IMR-90 (cell line): Measurements from ENCODE around the gene IQGAP2. TPM values are rescaled to one million over a fixed set of nuclear protein-coding genes. Genes with fewer than 3 reads are reported as not detected.

Source experiments
- ATAC-seq: fragments of 200-7000 bp; cut with Tn5 transposase; 2 replicates; pipeline ENCODE4 v1.9.1; 2020; ENCODE audit warnings: low read depth, mild to moderate bottlenecking, moderate library complexity
- BruUV-seq: library from RNA; stranded (reverse); fragments of 400-500 nt; replicated peaks from 2 replicates; lab custom pipeline; 2021; lab: Mats Ljungman, UMichigan
- CTCF ChIA-PET: fragments of 300-600 bp; formaldehyde crosslinking; extraction: SDS; loops from one replicate; lab custom pipeline; 2021; ENCODE audit warnings: antibody characterized with exemption; lab: Yijun Ruan, JAX
- POLR2A ChIA-PET: fragments of 300-600 bp; sonication (Branson Sonifier 250); formaldehyde crosslinking; loops from one replicate; lab custom pipeline; 2022; ENCODE audit warnings: antibody characterized with exemption; ENCODE audit not compliant: unreplicated experiment; lab: Charles Lee
- DNase-seq: peaks from one replicate; pipeline ENCODE4 v3.0.0; 2013
- H2AFZ ChIP-seq: replicated peaks from 2 replicates; pipeline ENCODE3; 2013; ENCODE audit warnings: low read length, mild to moderate bottlenecking; ENCODE audit not compliant: poor library complexity
- H2AK5ac ChIP-seq: 2 replicates; pipeline ENCODE4 v1.6.1; 2013; ENCODE audit warnings: low read depth, low read length, inconsistent platforms
- H2AK9ac ChIP-seq: replicated peaks from 2 replicates; pipeline ENCODE3; 2013; ENCODE audit warnings: mild to moderate bottlenecking, low read depth, low read length, moderate library complexity; ENCODE audit not compliant: poor library complexity
- H2BK120ac ChIP-seq: 2 replicates; pipeline ENCODE4 v1.6.1; 2013; ENCODE audit warnings: low read depth, low read length, inconsistent platforms
- H2BK15ac ChIP-seq: 3 replicates; pipeline ENCODE4 v1.6.1; 2013; ENCODE audit warnings: low read depth, low read length, inconsistent platforms
- H2BK20ac ChIP-seq: 2 replicates; pipeline ENCODE4 v1.6.1; 2013; ENCODE audit warnings: low read depth, mild to moderate bottlenecking, inconsistent platforms, low read length, moderate library complexity
- H2BK5ac ChIP-seq: 2 replicates; pipeline ENCODE4 v1.6.1; 2013; ENCODE audit warnings: mild to moderate bottlenecking, low read depth, low read length, inconsistent platforms; ENCODE audit not compliant: poor library complexity, severe bottlenecking
- H3K14ac ChIP-seq: replicated peaks from 2 replicates; pipeline ENCODE4 v1.6.1; 2013; ENCODE audit warnings: low read depth, low read length, inconsistent platforms
- H3K18ac ChIP-seq: 2 replicates; pipeline ENCODE4 v1.6.1; 2013; ENCODE audit warnings: low read depth, low read length, control low read depth
- H3K23ac ChIP-seq: 2 replicates; pipeline ENCODE4 v1.6.1; 2013; ENCODE audit warnings: low read depth, low read length, inconsistent platforms
- H3K27ac ChIP-seq: 2 replicates; pipeline ENCODE4 v1.5.1; 2013; ENCODE audit warnings: mild to moderate bottlenecking, control low read depth, low read length; ENCODE audit not compliant: insufficient read depth
- H3K27me3 ChIP-seq: 2 replicates; pipeline ENCODE4 v1.6.1; 2013; ENCODE audit warnings: low read length; ENCODE audit not compliant: control insufficient read depth, insufficient read depth
- H3K36me3 ChIP-seq: 2 replicates; pipeline ENCODE4 v1.6.1; 2013; ENCODE audit warnings: low read length, mixed read lengths; ENCODE audit not compliant: control insufficient read depth, insufficient read depth
- H3K4ac ChIP-seq: 2 replicates; pipeline ENCODE4 v1.6.1; 2013; ENCODE audit warnings: low read depth, low read length, inconsistent platforms
- H3K4me1 ChIP-seq: 2 replicates; pipeline ENCODE4 v1.6.1; 2013; ENCODE audit warnings: low read length, mixed read lengths; ENCODE audit not compliant: control insufficient read depth, insufficient read depth
- H3K4me2 ChIP-seq: 2 replicates; pipeline ENCODE4 v1.6.1; 2013; ENCODE audit warnings: low read depth, mild to moderate bottlenecking, control low read depth, low read length, moderate library complexity
- H3K4me3 ChIP-seq: 2 replicates; pipeline ENCODE4 v1.5.1; 2013; ENCODE audit warnings: low read depth, mild to moderate bottlenecking, control low read depth, low read length, moderate library complexity; ENCODE audit not compliant: insufficient read depth
- H3K56ac ChIP-seq: 2 replicates; pipeline ENCODE4 v1.6.1; 2013; ENCODE audit warnings: low read length, inconsistent platforms; ENCODE audit not compliant: insufficient read depth; ENCODE audit errors: extremely low read depth
- H3K79me1 ChIP-seq, 2 experiments: 2 replicates each; pipeline ENCODE4 v1.6.1; 2013; ENCODE audit warnings: low read length in 2 of 2, inconsistent platforms in 1 of 2, low read depth in 1 of 2
- H3K9ac ChIP-seq: 2 replicates; pipeline ENCODE4 v1.6.1; 2013; ENCODE audit warnings: low read depth, low read length, control low read depth
- H3K9me1 ChIP-seq: 2 replicates; pipeline ENCODE4 v1.6.1; 2013; ENCODE audit warnings: low read length, inconsistent platforms; ENCODE audit not compliant: insufficient read depth
- H3K9me3 ChIP-seq: 2 replicates; pipeline ENCODE4 v1.6.1; 2013; ENCODE audit warnings: low read length; ENCODE audit not compliant: control insufficient read depth, insufficient read depth
- H4K20me1 ChIP-seq: 2 replicates; pipeline ENCODE4 v1.6.1; 2013; ENCODE audit warnings: low read length, inconsistent platforms; ENCODE audit not compliant: insufficient read depth
- H4K5ac ChIP-seq: 2 replicates; pipeline ENCODE4 v1.6.1; 2013; ENCODE audit warnings: mild to moderate bottlenecking, low read depth, low read length, control low read depth
- H4K8ac ChIP-seq, 2 experiments: 2 replicates each; pipeline ENCODE4 v1.6.1; 2013; ENCODE audit warnings: low read depth in 2 of 2, low read length in 2 of 2, control low read depth in 1 of 2, inconsistent platforms in 1 of 2
- H4K91ac ChIP-seq: 2 replicates; pipeline ENCODE4 v1.6.1; 2013; ENCODE audit warnings: low read depth, low read length, inconsistent platforms; ENCODE audit not compliant: insufficient read depth
- BHLHE40 ChIP-seq: fragments of 150-350 bp; IDR thresholded peaks from 2 replicates; pipeline ENCODE4 v1.6.1; 2016; ENCODE audit warnings: mild to moderate bottlenecking, low read depth, low read length
- CEBPB ChIP-seq: IDR thresholded peaks from 2 replicates; pipeline ENCODE4 v1.6.1; 2012; ENCODE audit warnings: low read depth, low read length, improper control_type of control experiment
- CHD1 ChIP-seq: IDR thresholded peaks from 2 replicates; pipeline ENCODE4 v1.6.1; 2012; ENCODE audit warnings: low read depth, low read length, improper control_type of control experiment
- ELK1 ChIP-seq: fragments of 150-350 bp; IDR thresholded peaks from 2 replicates; pipeline ENCODE4 v1.6.1; 2016; ENCODE audit warnings: low read depth, mild to moderate bottlenecking, low read length, moderate library complexity, borderline replicate concordance
- FOS ChIP-seq: fragments of 150-350 bp; IDR thresholded peaks from 2 replicates; pipeline ENCODE4 v1.6.1; 2016; ENCODE audit warnings: low read depth, low read length
- MAFK ChIP-seq: IDR thresholded peaks from 2 replicates; pipeline ENCODE4 v1.6.1; 2012; ENCODE audit warnings: low read depth, low read length, improper control_type of control experiment
- MAZ ChIP-seq: IDR thresholded peaks from 2 replicates; pipeline ENCODE4 v1.6.1; 2012; ENCODE audit warnings: low read depth, mild to moderate bottlenecking, low read length, improper control_type of control experiment, moderate library complexity, borderline replicate concordance
- MXI1 ChIP-seq: IDR thresholded peaks from 2 replicates; pipeline ENCODE4 v1.6.1; 2012; ENCODE audit warnings: low read depth, mild to moderate bottlenecking, low read length, moderate library complexity, borderline replicate concordance
- NFE2L2 ChIP-seq: fragments of 150-350 bp; IDR thresholded peaks from 2 replicates; pipeline ENCODE4 v1.6.1; 2016; ENCODE audit warnings: low read depth, mild to moderate bottlenecking, low read length
- POLR2A ChIP-seq: IDR thresholded peaks from 2 replicates; pipeline ENCODE4 v1.6.1; 2012; ENCODE audit warnings: mild to moderate bottlenecking, low read depth, low read length
- RAD21 ChIP-seq: IDR thresholded peaks from 2 replicates; pipeline ENCODE4 v1.6.1; 2012; ENCODE audit warnings: low read length, improper control_type of control experiment
- RCOR1 ChIP-seq: IDR thresholded peaks from 2 replicates; pipeline ENCODE4 v1.6.1; 2012; ENCODE audit warnings: mild to moderate bottlenecking, low read length, improper control_type of control experiment; ENCODE audit not compliant: insufficient replicate concordance
- RFX5 ChIP-seq: IDR thresholded peaks from 2 replicates; pipeline ENCODE4 v1.8.0; 2012; ENCODE audit warnings: low read depth, mild to moderate bottlenecking, low read length, moderate library complexity
- USF2 ChIP-seq: fragments of 150-350 bp; IDR thresholded peaks from 2 replicates; pipeline ENCODE4 v1.6.1; 2017; ENCODE audit warnings: mild to moderate bottlenecking, antibody characterized with exemption, low read length, low read depth
- WGBS, 2 experiments: methylation state at CpG; one replicate each; pipeline versions ENCODE4 v1.1.5 to v1.1.7; 2013; ENCODE audit warnings: missing lambda C conversion rate in 2 of 2; ENCODE audit not compliant: insufficient read length in 1 of 2; ENCODE audit errors: extremely low coverage in 2 of 2; 5-methylcytosine and 5-hydroxymethylcytosine counted together
- dilution Hi-C: fragments of 300-500 bp; cut with HindIII; formaldehyde crosslinking; loops from one replicate; pipeline ENCODE4 v1.14.3; 2018; ENCODE audit warnings: low sequenced_read_pairs; ENCODE audit not compliant: unreplicated experiment
- in situ Hi-C: fragments of 300-500 bp; cut with MboI; formaldehyde crosslinking; loops from 3 replicates; pipeline ENCODE4 v1.14.3; 2019; ENCODE audit warnings: low sequenced_read_pairs, inconsistent platforms, mixed read lengths
- intact Hi-C: fragments of 100-400 bp; cut with micrococcal nuclease; formaldehyde crosslinking; loops from 2 replicates; pipeline ENCODE4 v1.10.0; 2022
- polyA plus RNA-seq, 3 experiments: library from polyadenylated mRNA; depleted of rRNA; stranded (reverse); fragments of >200 nt; gene quantifications; 2 replicates each; pipeline ENCODE4 v1.2.3, GENCODE V29; 2012; ENCODE audit warnings: low replicate concordance in 1 of 3
- total RNA-seq: library from RNA; depleted of rRNA; stranded (reverse); fragments of >200 nt; gene quantifications from 2 replicates; pipeline ENCODE4 v1.2.3, GENCODE V29; 2012

IQGAP2 gene
- total and polyA plus RNA-seq, 2 of the 4 experiments (the other 2 are of a cell fraction) = 0.21 to 0.36 TPM

- Histone ChIP-seq H3K14ac (no peak overlapping the region), H4K5ac (no peak overlapping the region), H2AK5ac (no peak overlapping the region), H3K9ac (no peak overlapping the region), H3K56ac (no peak overlapping the region), H4K91ac (no peak overlapping the region), H3K4ac (no peak overlapping the region), H4K8ac (no peak overlapping the region), H3K23ac (no peak overlapping the region), H3K9me1 (no peaks in the 10 kb centered on the region), H3K4me3 (no peak overlapping the region), H2BK20ac (no peak overlapping the region), H3K27ac (no peak overlapping the region), H3K9me3 (no peaks in the 10 kb centered on the region), H2AFZ (no peak overlapping the region), H2BK120ac (no peak overlapping the region), H3K36me3 (no peaks in the 10 kb centered on the region), H3K4me2 (no peak overlapping the region), H3K27me3 (peaks cover 10% of the 10 kb centered on the region), H3K79me1 (no peaks in the 10 kb centered on the region), H3K4me1 (no peaks in the 10 kb centered on the region), H2BK15ac (no peak overlapping the region), H2AK9ac (no peak overlapping the region), H2BK5ac (no peak overlapping the region), H3K18ac (no peak overlapping the region), H4K20me1 (no peaks in the 10 kb centered on the region)
- no peak for TF ChIP-seq CHD1
- TF ChIP-seq ELK1 = no peak
- no peak for TF ChIP-seq BHLHE40
- no peak for TF ChIP-seq FOS
- TF ChIP-seq RCOR1 = no peak
- TF ChIP-seq CEBPB = no peak
- no peak for TF ChIP-seq USF2
- TF ChIP-seq MAZ = no peak
- TF ChIP-seq MXI1 = no peak
- TF ChIP-seq MAFK = no peak
- no peak for TF ChIP-seq RAD21
- no peak for TF ChIP-seq RFX5
- TF ChIP-seq NFE2L2 = no peak
- TF ChIP-seq POLR2A = no peak
- ChIA-PET CTCF (no interaction called here), POLR2A (no interaction called here)
- in situ Hi-C loops (no loop called here), dilution Hi-C loops (no loop called here), intact Hi-C loops (no loop called here)
- WGBS, 2 experiments = no CpG with 5 or more reads among the region's 2 CpGs
- BruUV-seq = no TSS peak
- DNase-seq (no peak), ATAC-seq (no peak)
Measured at GRCh38 chr5:76366596-76366995, 36.5 kb upstream of the IQGAP2 start.
